Measurements from ENCODE around the gene CD59.

GRCh38 chr11:33751878-33752277, 15.7 kb upstream of the CD59 start:
- TF ChIP-seq CTCF (IDR thresholded peaks at IDR 0.05 in 8 of 11, conservative IDR thresholded peaks at IDR 0.05 in 3 of 11) (no peak), POLR2A (IDR thresholded peaks at IDR 0.05) (no peak), POLR2AphosphoS5 (IDR thresholded peaks at IDR 0.05) (no peak)
